ENCODE results near the gene PRKRA. TPM values are rescaled to one million over a fixed set of nuclear protein-coding genes. Genes with fewer than 3 reads are reported as not detected.
A peak's percentile ranks its signal among the peaks of the same experiment; 100 is the strongest.

PRKRA gene
- total and polyA plus RNA-seq, 2 of the 13 experiments (the other 11 are each of a cell fraction or from before 2014, with no cell fraction given), result 53.1 to 74.7 TPM

- no peak for TF ChIP-seq NFYC (CRISPR knock-in tag; IDR thresholded peaks at IDR 0.05)
- no peak for TF ChIP-seq SIX4 (CRISPR knock-in tag; IDR thresholded peaks at IDR 0.05)
- no peak for TF ChIP-seq ESRRA (CRISPR knock-in tag; IDR thresholded peaks at IDR 0.05; ENCODE audit: low read depth)
- TF ChIP-seq TRIM24 (CRISPR knock-in tag; IDR thresholded peaks at IDR 0.05), result no peak
- no peak for TF ChIP-seq SOX5 (CRISPR knock-in tag; IDR thresholded peaks at IDR 0.05; ENCODE audit: borderline replicate concordance)
- TF ChIP-seq IKZF1 (IDR thresholded peaks at IDR 0.05), result no peak
- no peak for TF ChIP-seq AHR (CRISPR knock-in tag; IDR thresholded peaks at IDR 0.05)
- TF ChIP-seq ZNF546 (CRISPR knock-in tag; conservative IDR thresholded peaks at IDR 0.05), result no peak
- TF ChIP-seq ZNF446 (CRISPR knock-in tag; IDR thresholded peaks at IDR 0.05), result peak; percentile 71
- no peak for TF ChIP-seq FIP1L1 (IDR thresholded peaks at IDR 0.05; ENCODE audit: borderline replicate concordance, insufficient read depth, low read depth, low read length)
Measured at GRCh38 chr2:178450524-178450773, 526 bp downstream of the PRKRA start (continued).

GRCh38 chr2:178449700-178450523 lies 1.1 kb downstream of the PRKRA start:
- no peak for ATAC-seq
- no peak for FAIRE-seq
- TF ChIP-seq THYN1 (CRISPR knock-in tag; IDR thresholded peaks at IDR 0.05; ENCODE audit: borderline replicate concordance, low read depth) (0 out of 2 replicates have a peak, but pooled peaks have one; percentile 53), ZFP1 (CRISPR knock-in tag; IDR thresholded peaks at IDR 0.05) (no peak), ZNF792 (CRISPR knock-in tag; IDR thresholded peaks at IDR 0.05) (peak; percentile 11; the same call in 1 of the 2 replicates), POGZ (CRISPR knock-in tag; IDR thresholded peaks at IDR 0.05) (no peak), TRIM24 (CRISPR knock-in tag; IDR thresholded peaks at IDR 0.05) (no peak), PLSCR1 (CRISPR knock-in tag; IDR thresholded peaks at IDR 0.05; ENCODE audit: borderline replicate concordance) (no peak), GLMP (CRISPR knock-in tag; IDR thresholded peaks at IDR 0.05; ENCODE audit: borderline replicate concordance) (no peak), SNRNP70 (IDR thresholded peaks at IDR 0.05; ENCODE audit: low read depth, low read length) (no peak), NR2F1 (CRISPR knock-in tag; IDR thresholded peaks at IDR 0.05) (no peak), KMT2B (CRISPR knock-in tag; IDR thresholded peaks at IDR 0.05) (0 out of 2 replicates have a peak, but pooled peaks have one; percentile 12), THRA (CRISPR knock-in tag; IDR thresholded peaks at IDR 0.05; ENCODE audit: borderline replicate concordance) (no peak), ZC3H13 (CRISPR knock-in tag; IDR thresholded peaks at IDR 0.05) (peak; percentile 8; the same call in 1 of the 2 replicates), ZNF605 (CRISPR knock-in tag; IDR thresholded peaks at IDR 0.05) (0 out of 2 replicates have a peak, but pooled peaks have one; percentile 30)

More at GRCh38 chr2:178449700-178450523, 1.1 kb downstream of the PRKRA start:
- Histone ChIP-seq H3K4me1 (ENCODE audit: insufficient read depth, low read length) (peaks cover 33% of the 10 kb centered on the region), H3K79me2 (ENCODE audit: insufficient read depth, low read length) (peaks cover 26% of the 10 kb centered on the region), H3K4me3 (replicated peaks in 1 of 3; ENCODE audit: insufficient read depth in 1 of 3, low read depth in 2 of 3, low read length in 3 of 3) (peak overlapping the region; percentile 75 to 88 (median 82)), H3K27ac (ENCODE audit: extremely low read length, insufficient read depth, low read length) (peak overlapping the region; percentile 96), H2AFZ (ENCODE audit: low read length) (no peak overlapping the region), H3K9me3 (ENCODE audit: low read length) (no peaks in the 10 kb centered on the region), H3K4me2 (ENCODE audit: low read depth, low read length) (peak overlapping the region; percentile 85), H4K20me1 (ENCODE audit: insufficient read depth, low read length) (peaks cover 14% of the 10 kb centered on the region; the same call in 1 of the 2 replicates), H3K36me3 (replicated peaks in 1 of 2; ENCODE audit: control insufficient read depth in 1 of 2, insufficient read depth in 2 of 2, low read length in 2 of 2) (peaks cover 9 to 34% of the 10 kb centered on the region in 2 experiments), H3K9ac (ENCODE audit: insufficient read depth, low read depth, low read length) (peak overlapping the region; percentile 98), H3K27me3 (ENCODE audit: control insufficient read depth in 1 of 2, insufficient read depth in 2 of 2, low read length in 2 of 2) (no peaks in the 10 kb centered on the region; a peak in 1 of 5 replicates)
- BruUV-seq (replicated peaks), result TSS peak; percentile 57
- in situ Hi-C loops (cut with HindIII; ENCODE audit: extremely low pct_ligation_motif_present, low pct_unique_long_range_greater_than_20kb) (no loop called here), intact Hi-C loops (cut with micrococcal nuclease; ENCODE audit: unreplicated experiment) (loop anchor here (1.0 to 10.0 kb wide), 4 partner anchors 35 to 1053 kb away; no protein-coding TSS in a partner anchor)
- POLR2A ChIA-PET, result interaction anchor here (1.1 to 3.9 kb wide), 12 partner anchors 9 to 337 kb away, joined by 3 to 97 read pairs (median 24); partner anchors contain the start of genes PLEKHA3 and RBM45
- peak; percentile 37 for DNase-seq (ENCODE audit: low spot score)
- CTCF ChIA-PET (ENCODE audit: low intra/inter-chr PET ratio, low total read pairs), result no interaction called here
- WGBS (ENCODE audit: low lambda C conversion rate), result 11% methylated on average over 12 of the region's 18 CpGs
